HCT116 (cell line): ENCODE results near the gene AMOT. TPM values are rescaled to one million over a fixed set of nuclear protein-coding genes. Genes with fewer than 3 reads are reported as not detected.

Experiments used
- ATAC-seq: fragments of 200-7000 bp; cut with Tn5 transposase; 2 replicates; pipeline ENCODE4 v1.9.1; 2020; ENCODE audit warnings: mild to moderate bottlenecking, moderate library complexity
- BruUV-seq: library from RNA; stranded (reverse); fragments of 400-500 nt; replicated peaks from 2 replicates; lab custom pipeline; 2021; lab: Mats Ljungman, UMichigan
- CTCF ChIA-PET: fragments of 300-600 bp; sonication (Branson Sonifier 250); formaldehyde crosslinking; loops from one replicate; lab custom pipeline; 2021; ENCODE audit warnings: antibody characterized with exemption; lab: Charles Lee
- POLR2A ChIA-PET: fragments of 300-600, 350-600 bp; sonication (Branson Sonifier 250); formaldehyde crosslinking; loops from one replicate; lab custom pipeline; 2021; ENCODE audit warnings: antibody characterized with exemption; lab: Charles Lee
- RAD21 ChIA-PET, 2 experiments: fragments of 300-600 bp; sonication (Branson Sonifier 250); formaldehyde crosslinking; loops; one replicate each; lab custom pipeline; 2023; ENCODE audit warnings: low total read pairs in 2 of 2; ENCODE audit not compliant: uncharacterized antibody in 2 of 2, unreplicated experiment in 2 of 2, low non-redundant PET in 1 of 2; lab: Charles Lee
- DNase-seq: peaks from one replicate; pipeline ENCODE4 v3.0.0-alpha.2; 2010; ENCODE audit warnings: low read depth, low spot score
- H2AFZ ChIP-seq: fragments of 200-600 bp; shearing (Covaris generic), sonication (generic); 2 replicates; pipeline ENCODE4 v1.6.1; 2017; ENCODE audit warnings: low read depth, mixed run types, mixed read lengths, antibody characterized with exemption, low read length; ENCODE audit not compliant: poor library complexity, severe bottlenecking
- H3K27ac ChIP-seq: 2 replicates; pipeline ENCODE4 v1.5.1; 2012; ENCODE audit warnings: low read depth, low read length
- H3K27me3 ChIP-seq: fragments of 200-600 bp; sonication (generic); 2 replicates; pipeline ENCODE4 v1.6.1; 2016; ENCODE audit warnings: mixed run types, low read length, mixed read lengths; ENCODE audit not compliant: insufficient read depth
- H3K36me3 ChIP-seq, 2 experiments: fragments of 200-500 bp in 1 of 2; fragments of 200-600 bp in 1 of 2; sonication (Bioruptor generic) in 1 of 2; sonication (generic) in 1 of 2; 2 replicates each; pipeline versions ENCODE4 v1.5.1 to v1.6.1; 2014 to 2016; ENCODE audit warnings: low read length in 2 of 2, inconsistent platforms in 1 of 2, mixed read lengths in 1 of 2, mixed run types in 1 of 2; ENCODE audit not compliant: insufficient read depth in 2 of 2, control insufficient read depth in 1 of 2
- H3K4me1 ChIP-seq, 2 experiments: fragments of 200-600 bp in 1 of 2; sonication (generic) in 1 of 2; 2 replicates each; pipeline versions ENCODE4 v1.5.1 to v1.6.1; 2012 to 2017; ENCODE audit warnings: low read length in 2 of 2, inconsistent platforms in 1 of 2, mild to moderate bottlenecking in 1 of 2, mixed read lengths in 1 of 2, mixed run types in 1 of 2, moderate library complexity in 1 of 2; ENCODE audit not compliant: insufficient read depth in 2 of 2, control insufficient read depth in 1 of 2
- H3K4me2 ChIP-seq: fragments of 200-600 bp; sonication (generic); 2 replicates; pipeline ENCODE4 v1.6.1; 2017; ENCODE audit warnings: mixed run types, low read length, mixed read lengths
- H3K4me3 ChIP-seq, 2 experiments: fragments of 200-600 bp in 1 of 2; sonication (generic) in 1 of 2; replicated peaks in 1 of 2; 2 replicates each; pipeline ENCODE4 v1.5.1; 2011 to 2016; ENCODE audit warnings: low read length in 2 of 2, control low read depth in 1 of 2, low read depth in 1 of 2, mild to moderate bottlenecking in 1 of 2, mixed read lengths in 1 of 2, mixed run types in 1 of 2
- H3K79me2 ChIP-seq: fragments of 200-600 bp; sonication (generic); 2 replicates; pipeline ENCODE4 v1.6.1; 2017; ENCODE audit warnings: mild to moderate bottlenecking, mixed run types, low read length, moderate library complexity, mixed read lengths; ENCODE audit not compliant: insufficient read depth
- H3K9ac ChIP-seq: fragments of 200-600 bp; sonication (generic); 2 replicates; pipeline ENCODE4 v1.6.1; 2016; ENCODE audit warnings: low read length, mixed read lengths
- H3K9me2 ChIP-seq: fragments of 200-600 bp; sonication (generic), shearing (Covaris generic); 2 replicates; pipeline ENCODE4 v1.6.1; 2017; ENCODE audit warnings: mixed run types, mild to moderate bottlenecking, moderate library complexity; ENCODE audit not compliant: insufficient read depth
- H3K9me3 ChIP-seq, 2 experiments: fragments of 200-500 bp in 1 of 2; fragments of 200-600 bp in 1 of 2; sonication (Bioruptor generic) in 1 of 2; sonication (generic) in 1 of 2; 2 replicates each; pipeline ENCODE4 v1.6.1; 2014 to 2017; ENCODE audit warnings: low read length in 2 of 2, mixed read lengths in 2 of 2, inconsistent platforms in 1 of 2, low read depth in 1 of 2, mild to moderate bottlenecking in 1 of 2, mixed run types in 1 of 2, moderate library complexity in 1 of 2; ENCODE audit not compliant: control insufficient read depth in 1 of 2, insufficient read depth in 1 of 2
- H4K20me1 ChIP-seq: fragments of 200-600 bp; sonication (generic), shearing (Covaris generic); 2 replicates; pipeline ENCODE4 v1.6.1; 2017; ENCODE audit warnings: mixed run types, mild to moderate bottlenecking, moderate library complexity; ENCODE audit not compliant: insufficient read depth
- CBX3 ChIP-seq: IDR thresholded peaks from 2 replicates; pipeline ENCODE4 v1.6.1; 2012; ENCODE audit warnings: low read depth
- EZH2 ChIP-seq: fragments of 200-600 bp; sonication (generic); IDR thresholded peaks from 2 replicates; pipeline ENCODE4 v1.6.1; 2017; ENCODE audit warnings: antibody characterized with exemption, mixed run types
- RAD21 ChIP-seq: IDR thresholded peaks from 2 replicates; pipeline ENCODE4 v1.6.1; 2012; ENCODE audit warnings: low read depth, mild to moderate bottlenecking
- REST ChIP-seq: IDR thresholded peaks from 2 replicates; pipeline ENCODE4 v1.6.1; 2012; ENCODE audit warnings: low read depth
- TCF7L2 ChIP-seq: IDR thresholded peaks from 2 replicates; pipeline ENCODE4 v1.7.0; 2011; ENCODE audit warnings: borderline replicate concordance, inconsistent platforms; ENCODE audit not compliant: insufficient read depth, insufficient read length; ENCODE audit errors: extremely low read depth
- YY1 ChIP-seq: IDR thresholded peaks from 2 replicates; pipeline ENCODE4 v1.6.1; 2011; ENCODE audit warnings: low read length, low read depth, moderate library complexity, mild to moderate bottlenecking; ENCODE audit not compliant: insufficient replicate concordance; ENCODE audit errors: extremely low read depth
- intact Hi-C: fragments of 100-400 bp; cut with micrococcal nuclease; formaldehyde crosslinking; loops from 2 replicates; pipeline ENCODE4 v1.10.0; 2022
- total RNA-seq: library from RNA; stranded (reverse); gene quantifications from one replicate; pipeline ENCODE4 v1.2.1, GENCODE V29; 2021; ENCODE audit not compliant: unreplicated experiment
- TF ChIP-seq, protein P1 (sequence below): IDR thresholded peaks from 2 replicates; pipeline ENCODE4 v1.6.1; 2012

AMOT gene
- total RNA-seq, 1 experiment from 2014 or later, result 7.7 TPM

- no peak overlapping the region for H3K4me3 ChIP-seq
- H3K36me3 ChIP-seq, result no peaks in the 10 kb centered on the region
- no peaks in the 10 kb centered on the region for H3K79me2 ChIP-seq
- POLR2A ChIA-PET, result no interaction called here
- intact Hi-C loops, result no loop called here
- H4K20me1 ChIP-seq, result no peaks in the 10 kb centered on the region
- no peaks in the 10 kb centered on the region for H3K27me3 ChIP-seq
- DNase-seq (no peak), ATAC-seq (no peak)
- CTCF ChIA-PET, result no interaction called here
- H3K9me3 ChIP-seq, result no peaks in the 10 kb centered on the region
- TF ChIP-seq TCF7L2 (no peak), YY1 (no peak), CBX3 (no peak), EZH2 (no peak), RAD21 (no peak)
- TF ChIP-seq, protein P1, sequence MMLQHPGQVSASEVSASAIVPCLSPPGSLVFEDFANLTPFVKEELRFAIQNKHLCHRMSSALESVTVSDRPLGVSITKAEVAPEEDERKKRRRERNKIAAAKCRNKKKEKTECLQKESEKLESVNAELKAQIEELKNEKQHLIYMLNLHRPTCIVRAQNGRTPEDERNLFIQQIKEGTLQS, result no peak
- no peak overlapping the region for H2AFZ ChIP-seq
- BruUV-seq, result no TSS peak
- no peak overlapping the region for H3K27ac ChIP-seq
- no peak overlapping the region for H3K9ac ChIP-seq
- no peaks in the 10 kb centered on the region for H3K9me2 ChIP-seq
- H3K4me2 ChIP-seq, result no peak overlapping the region
- RAD21 ChIA-PET, result no interaction called here
- no peaks in the 10 kb centered on the region for H3K4me1 ChIP-seq
Measured at GRCh38 chrX:112761242-112762207, 79.1 kb downstream of the AMOT start.

DNA sequence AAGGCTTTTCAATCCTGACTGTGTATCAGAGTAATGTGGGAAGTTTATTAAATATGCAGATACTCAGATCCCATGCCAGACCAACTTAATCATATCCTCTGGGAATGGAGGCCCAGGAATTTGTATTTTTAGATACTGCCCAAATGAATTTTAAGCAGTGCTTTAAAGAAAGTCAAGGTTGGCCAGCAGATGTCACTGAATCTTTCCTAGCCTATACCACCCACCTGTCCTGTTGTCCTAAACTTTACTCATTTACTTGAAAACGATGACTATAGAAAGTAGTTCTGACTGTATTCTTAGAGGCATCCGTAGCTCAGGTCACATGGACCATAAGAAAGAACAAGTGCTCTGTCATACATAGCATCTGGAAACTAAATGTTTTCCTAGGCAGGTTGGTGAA, 79.9 kb downstream of the AMOT start:
- no peaks in the 10 kb centered on the region for H3K4me1 ChIP-seq
- H3K4me2 ChIP-seq, result no peak overlapping the region
- POLR2A ChIA-PET, result no interaction called here
- H3K79me2 ChIP-seq, result no peaks in the 10 kb centered on the region
- no peaks in the 10 kb centered on the region for H3K9me2 ChIP-seq
- no peak overlapping the region for H3K9ac ChIP-seq
- no peak overlapping the region for H2AFZ ChIP-seq
- CTCF ChIA-PET, result no interaction called here
- H3K27ac ChIP-seq, result no peak overlapping the region
- ATAC-seq, result no peak
- TF ChIP-seq RAD21, result peak; percentile 24; the same call in 1 of the 2 replicates
- no peak for TF ChIP-seq REST
- TF ChIP-seq CBX3, result no peak
- TF ChIP-seq, all 23 proteins: peak for 1
- no peaks in the 10 kb centered on the region for H3K36me3 ChIP-seq
- RAD21 ChIA-PET, result no interaction called here
- no TSS peak for BruUV-seq
- no peak overlapping the region for H3K4me3 ChIP-seq
- no peaks in the 10 kb centered on the region for H3K9me3 ChIP-seq
- intact Hi-C loops, result no loop called here
- H4K20me1 ChIP-seq, result no peaks in the 10 kb centered on the region
- no peak for DNase-seq
- no peaks in the 10 kb centered on the region for H3K27me3 ChIP-seq
